ENCODE results near the gene GCC1. TPM values are rescaled to one million over a fixed set of nuclear protein-coding genes. Genes with fewer than 3 reads are reported as not detected.

Gene GCC1
- total and polyA plus RNA-seq, 2 donors from 2014 or later, result 6.9 to 16.7 TPM

DNA sequence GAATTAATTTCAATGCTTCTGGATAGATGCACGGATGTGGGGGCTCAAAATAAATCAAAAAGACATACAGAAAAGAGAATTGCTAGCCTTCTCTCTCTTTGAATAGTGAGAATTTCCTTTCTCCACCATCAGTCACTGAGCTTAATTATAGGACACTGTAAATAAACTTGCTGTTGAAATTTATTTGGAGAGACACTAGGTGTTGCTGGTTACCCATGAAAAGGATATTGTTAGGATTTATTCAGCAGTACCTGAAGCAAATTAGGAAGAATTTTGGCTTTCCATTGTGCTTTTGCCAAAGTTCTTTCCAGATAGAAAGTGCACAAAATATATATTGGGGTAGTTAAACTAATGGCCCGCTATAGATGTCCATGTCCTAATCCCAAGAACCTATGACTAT lies 27.6 kb downstream of the GCC1 start:
- Histone ChIP-seq H3K27ac (ENCODE audit: low read depth in 2 of 2, low read length in 2 of 2) (no peak overlapping the region), H3K36me3 (ENCODE audit: control insufficient read depth in 2 of 3, insufficient read depth in 3 of 3, low read length in 3 of 3) (no peaks in the 10 kb centered on the region), H3K9ac (ENCODE audit: low read length in 3 of 3) (no peak overlapping the region), H3K27me3 (ENCODE audit: control insufficient read depth, insufficient read depth, low read length) (no peaks in the 10 kb centered on the region), H3K4me1 (ENCODE audit: control insufficient read depth in 2 of 3, insufficient read depth in 2 of 3, low read depth in 1 of 3, low read length in 3 of 3) (no peaks in the 10 kb centered on the region), H3K9me3 (ENCODE audit: control insufficient read depth in 2 of 3, insufficient read depth in 1 of 3, low read length in 3 of 3) (peaks cover 0 to 1% (median under 1%) of the 10 kb centered on the region in 3 donors), H3K4me3 (ENCODE audit: low read length in 3 of 3) (no peak overlapping the region)
- no peak for DNase-seq
- intact Hi-C loops (cut with DNase I), result no loop called here
- no peak for TF ChIP-seq CTCF (IDR thresholded peaks at IDR 0.05; ENCODE audit: borderline replicate concordance, extremely low read depth, insufficient read depth)
- no peak for FAIRE-seq

DNA sequence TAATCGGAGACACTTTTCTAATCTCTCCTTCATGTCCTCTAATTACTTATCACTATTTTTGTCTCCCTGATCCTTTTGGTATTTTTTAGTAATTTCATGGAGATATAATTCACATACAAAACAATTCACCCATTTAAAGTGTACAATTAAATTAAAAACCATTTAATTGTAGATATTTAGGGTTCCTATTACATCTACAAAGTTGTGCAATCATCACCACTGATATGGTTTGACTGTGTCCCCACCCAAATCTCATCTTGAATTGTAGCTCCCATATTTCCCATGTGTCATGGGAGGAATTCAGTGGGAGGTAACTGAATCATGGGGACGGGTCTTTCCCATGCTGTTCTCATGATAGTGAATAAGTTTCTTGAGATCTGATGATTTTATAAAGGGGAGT lies 29.0 kb downstream of the GCC1 start:
- intact Hi-C loops (cut with DNase I), result no loop called here
- Histone ChIP-seq H3K4me1 (ENCODE audit: control insufficient read depth in 2 of 3, insufficient read depth in 2 of 3, low read depth in 1 of 3, low read length in 3 of 3) (no peaks in the 10 kb centered on the region), H3K9me3 (ENCODE audit: control insufficient read depth in 2 of 3, insufficient read depth in 1 of 3, low read length in 3 of 3) (no peaks in the 10 kb centered on the region), H3K36me3 (ENCODE audit: control insufficient read depth in 2 of 3, insufficient read depth in 3 of 3, low read length in 3 of 3) (no peaks in the 10 kb centered on the region), H3K27ac (ENCODE audit: low read depth in 2 of 2, low read length in 2 of 2) (no peak overlapping the region), H3K4me3 (ENCODE audit: low read length in 3 of 3) (no peak overlapping the region), H3K9ac (ENCODE audit: low read length in 3 of 3) (no peak overlapping the region), H3K27me3 (ENCODE audit: control insufficient read depth, insufficient read depth, low read length) (no peaks in the 10 kb centered on the region)
- FAIRE-seq, result no peak
- no peak for TF ChIP-seq CTCF (IDR thresholded peaks at IDR 0.05; ENCODE audit: borderline replicate concordance, extremely low read depth, insufficient read depth)
- DNase-seq, result no peak

DNA sequence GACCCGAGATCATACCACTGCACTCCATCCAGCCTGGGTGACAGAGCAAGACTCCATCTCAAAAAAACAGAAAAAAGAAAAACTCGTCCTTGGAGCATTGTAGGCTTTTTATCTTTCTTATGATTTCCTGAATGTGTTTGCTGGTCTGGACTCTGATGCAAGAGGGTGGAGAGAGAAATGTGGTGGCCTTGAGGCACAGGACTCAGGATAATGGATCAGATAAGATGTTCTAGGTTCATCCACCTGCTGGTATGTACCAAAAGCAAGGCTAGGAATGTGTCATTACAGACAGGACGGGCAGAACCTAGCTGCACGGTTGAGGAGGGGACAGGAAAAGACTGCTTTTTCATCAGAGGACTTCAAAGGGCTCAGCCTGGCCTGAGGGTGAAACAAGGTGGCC lies 33.5 kb downstream of the GCC1 start:
- TF ChIP-seq CTCF (IDR thresholded peaks at IDR 0.05; ENCODE audit: borderline replicate concordance, extremely low read depth, insufficient read depth), result no peak
- DNase-seq (no peak), FAIRE-seq (no peak)
- H3K4me3 ChIP-seq (ENCODE audit: low read length in 3 of 3), result no peak overlapping the region
- no peak overlapping the region for H3K27ac ChIP-seq (ENCODE audit: low read depth in 2 of 2, low read length in 2 of 2)
- no peaks in the 10 kb centered on the region for H3K36me3 ChIP-seq (ENCODE audit: control insufficient read depth in 2 of 3, insufficient read depth in 3 of 3, low read length in 3 of 3)
- no peaks in the 10 kb centered on the region for H3K9me3 ChIP-seq (ENCODE audit: control insufficient read depth in 2 of 3, insufficient read depth in 1 of 3, low read length in 3 of 3)
- no peaks in the 10 kb centered on the region for H3K27me3 ChIP-seq (ENCODE audit: control insufficient read depth, insufficient read depth, low read length)
- H3K4me1 ChIP-seq (ENCODE audit: control insufficient read depth in 2 of 3, insufficient read depth in 2 of 3, low read depth in 1 of 3, low read length in 3 of 3), result no peaks in the 10 kb centered on the region
- intact Hi-C loops (cut with DNase I), result no loop called here
- no peak overlapping the region for H3K9ac ChIP-seq (ENCODE audit: low read length in 3 of 3)

GRCh38 chr7:127550247-127550646 lies 35.1 kb downstream of the GCC1 start:
- no peak overlapping the region for H3K27ac ChIP-seq (ENCODE audit: low read depth in 2 of 2, low read length in 2 of 2)
- intact Hi-C loops (cut with DNase I), result no loop called here

More at GRCh38 chr7:127550247-127550646, 35.1 kb downstream of the GCC1 start:
- FAIRE-seq (no peak), DNase-seq (no peak)
- Histone ChIP-seq H3K9ac (ENCODE audit: low read length in 3 of 3) (no peak overlapping the region), H3K36me3 (ENCODE audit: control insufficient read depth in 2 of 3, insufficient read depth in 3 of 3, low read length in 3 of 3) (no peaks in the 10 kb centered on the region), H3K9me3 (ENCODE audit: control insufficient read depth in 2 of 3, insufficient read depth in 1 of 3, low read length in 3 of 3) (no peaks in the 10 kb centered on the region), H3K4me1 (ENCODE audit: control insufficient read depth in 2 of 3, insufficient read depth in 2 of 3, low read depth in 1 of 3, low read length in 3 of 3) (no peaks in the 10 kb centered on the region), H3K27me3 (ENCODE audit: control insufficient read depth, insufficient read depth, low read length) (no peaks in the 10 kb centered on the region), H3K4me3 (ENCODE audit: low read length in 3 of 3) (no peak overlapping the region)
- no peak for TF ChIP-seq CTCF (IDR thresholded peaks at IDR 0.05; ENCODE audit: borderline replicate concordance, extremely low read depth, insufficient read depth)

Data from kidney (tissue), 14 donors.